ENCODE data around the gene DPP10.
"Not testable (repeated sequence)": the region's sequence is repeated elsewhere in the genome, so short reads cannot be mapped to it uniquely, and the experiment has no call there.

The DPP10 gene

DNA sequence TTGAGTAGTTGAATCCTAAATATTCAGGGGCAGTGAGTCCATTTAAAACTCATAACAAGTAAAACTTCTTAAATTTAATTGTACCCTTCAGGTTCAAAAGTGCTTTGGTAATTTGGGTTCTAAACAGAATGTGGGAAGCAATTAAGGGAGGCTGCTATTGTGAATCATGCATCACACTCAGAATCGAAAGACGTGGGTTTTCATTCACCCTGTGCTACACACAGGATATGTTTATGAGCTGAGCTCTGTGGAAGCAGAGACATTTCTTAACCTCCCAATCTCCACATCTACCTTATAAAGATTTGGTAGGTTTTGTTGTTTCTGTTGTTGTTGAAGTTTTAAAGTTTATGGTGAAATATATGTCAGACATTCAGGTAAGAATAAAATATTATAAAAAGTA is 633.4 kb downstream of the DPP10 start:
- Histone ChIP-seq H3K4me3 (ENCODE audit: low read depth, low read length) (no peak overlapping the region), H3K79me2 (no peaks in the 10 kb centered on the region), H3K36me3 (ENCODE audit: control insufficient read depth, insufficient read depth, low read length) (no peaks in the 10 kb centered on the region), H3K27me3 (ENCODE audit: control insufficient read depth, insufficient read depth, low read length) (no peaks in the 10 kb centered on the region), H3K27ac (no peak overlapping the region), H3K4me1 (no peaks in the 10 kb centered on the region), H3K9ac (no peak overlapping the region), H3K9me3 (ENCODE audit: control insufficient read depth, low read length) (no peaks in the 10 kb centered on the region), H2AFZ (no peak overlapping the region), H3K4me2 (ENCODE audit: low read length) (no peak overlapping the region)
- TF ChIP-seq, protein P1, sequence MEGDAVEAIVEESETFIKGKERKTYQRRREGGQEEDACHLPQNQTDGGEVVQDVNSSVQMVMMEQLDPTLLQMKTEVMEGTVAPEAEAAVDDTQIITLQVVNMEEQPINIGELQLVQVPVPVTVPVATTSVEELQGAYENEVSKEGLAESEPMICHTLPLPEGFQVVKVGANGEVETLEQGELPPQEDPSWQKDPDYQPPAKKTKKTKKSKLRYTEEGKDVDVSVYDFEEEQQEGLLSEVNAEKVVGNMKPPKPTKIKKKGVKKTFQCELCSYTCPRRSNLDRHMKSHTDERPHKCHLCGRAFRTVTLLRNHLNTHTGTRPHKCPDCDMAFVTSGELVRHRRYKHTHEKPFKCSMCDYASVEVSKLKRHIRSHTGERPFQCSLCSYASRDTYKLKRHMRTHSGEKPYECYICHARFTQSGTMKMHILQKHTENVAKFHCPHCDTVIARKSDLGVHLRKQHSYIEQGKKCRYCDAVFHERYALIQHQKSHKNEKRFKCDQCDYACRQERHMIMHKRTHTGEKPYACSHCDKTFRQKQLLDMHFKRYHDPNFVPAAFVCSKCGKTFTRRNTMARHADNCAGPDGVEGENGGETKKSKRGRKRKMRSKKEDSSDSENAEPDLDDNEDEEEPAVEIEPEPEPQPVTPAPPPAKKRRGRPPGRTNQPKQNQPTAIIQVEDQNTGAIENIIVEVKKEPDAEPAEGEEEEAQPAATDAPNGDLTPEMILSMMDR (IDR thresholded peaks at IDR 0.05), result no peak

DNA sequence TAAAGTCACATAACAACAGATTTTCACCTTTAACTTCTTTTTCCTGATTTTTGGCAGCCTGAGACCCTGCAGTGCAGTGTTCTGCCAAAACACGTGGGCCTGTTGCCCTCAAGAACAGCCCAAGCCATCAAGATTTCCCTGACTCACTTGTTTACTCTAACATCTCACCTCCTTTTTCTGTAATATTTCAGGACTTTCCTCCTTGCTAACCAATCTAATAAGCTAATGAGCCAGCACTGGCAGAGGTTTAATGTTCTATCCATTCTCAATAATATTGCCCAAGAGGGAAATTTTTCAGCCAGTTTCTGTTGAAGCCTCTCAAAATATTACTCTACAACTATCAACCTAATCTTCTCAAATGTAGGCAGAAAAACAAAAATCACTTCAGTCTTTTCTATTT is 635.2 kb downstream of the DPP10 start:
- H3K9ac ChIP-seq, result no peak overlapping the region

DNA sequence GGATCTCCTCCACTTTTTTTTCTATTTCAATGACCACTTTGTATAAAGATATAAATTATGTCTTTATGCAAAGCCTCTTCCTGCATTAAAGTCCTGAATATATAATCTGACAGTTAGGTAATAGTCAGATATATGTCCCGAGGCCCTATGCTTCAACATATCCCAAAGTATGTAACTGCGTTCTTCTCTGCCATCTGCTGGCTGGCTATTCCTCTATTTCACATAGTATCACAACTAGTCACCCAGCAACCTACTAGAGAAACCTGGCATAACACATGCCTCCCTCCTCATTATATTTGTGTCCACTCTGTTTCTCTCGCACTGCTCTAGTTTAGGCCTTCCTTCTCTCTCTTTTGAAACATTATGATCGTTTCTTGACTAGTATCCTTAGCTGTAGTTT is 640.8 kb downstream of the DPP10 start:
- TF ChIP-seq, protein P1 (IDR thresholded peaks at IDR 0.05), result no peak
- no peak overlapping the region for H3K4me3 ChIP-seq (ENCODE audit: low read depth, low read length)
- H3K9ac ChIP-seq, result no peak overlapping the region

More for the DNA sequence above, 635.2 kb downstream of the DPP10 start:
- H3K4me1 ChIP-seq, result no peaks in the 10 kb centered on the region
- H3K79me2 ChIP-seq, result no peaks in the 10 kb centered on the region
- no peak overlapping the region for H3K4me3 ChIP-seq (ENCODE audit: low read depth, low read length)
- H3K36me3 ChIP-seq (ENCODE audit: control insufficient read depth, insufficient read depth, low read length), result no peaks in the 10 kb centered on the region
- H3K4me2 ChIP-seq (ENCODE audit: low read length), result no peak overlapping the region
- no peak overlapping the region for H3K27ac ChIP-seq
- TF ChIP-seq, protein P1 (IDR thresholded peaks at IDR 0.05), result no peak
- no peak overlapping the region for H2AFZ ChIP-seq
- H3K27me3 ChIP-seq (ENCODE audit: control insufficient read depth, insufficient read depth, low read length), result no peaks in the 10 kb centered on the region
- H3K9me3 ChIP-seq (ENCODE audit: control insufficient read depth, low read length), result no peaks in the 10 kb centered on the region

DNA sequence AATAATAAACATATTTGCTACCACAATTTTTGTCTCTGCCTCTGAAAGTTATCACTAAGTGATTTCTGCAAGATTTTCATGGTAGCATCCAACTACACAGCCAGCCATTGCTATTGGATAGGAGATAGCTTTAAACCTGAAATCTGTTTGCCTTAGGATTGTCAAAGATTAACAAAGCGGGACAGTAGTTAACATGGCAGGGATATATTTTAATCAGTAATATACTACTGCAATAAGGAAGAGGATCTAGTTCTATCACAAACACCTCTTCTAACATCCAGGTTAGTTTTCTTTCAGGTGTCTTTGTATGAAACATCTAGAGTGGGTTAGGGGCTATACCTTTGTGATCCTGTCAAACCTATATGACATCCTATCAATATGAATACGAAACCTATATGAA is 641.3 kb downstream of the DPP10 start:
- Histone ChIP-seq H3K27ac (no peak overlapping the region), H3K4me3 (ENCODE audit: low read depth, low read length) (no peak overlapping the region), H3K4me2 (ENCODE audit: low read length) (no peak overlapping the region), H2AFZ (no peak overlapping the region), H3K9me3 (ENCODE audit: control insufficient read depth, low read length) (no peaks in the 10 kb centered on the region), H3K27me3 (ENCODE audit: control insufficient read depth, insufficient read depth, low read length) (no peaks in the 10 kb centered on the region), H3K36me3 (ENCODE audit: control insufficient read depth, insufficient read depth, low read length) (no peaks in the 10 kb centered on the region), H3K79me2 (no peaks in the 10 kb centered on the region), H3K9ac (no peak overlapping the region), H3K4me1 (no peaks in the 10 kb centered on the region)
- TF ChIP-seq, protein P1 (IDR thresholded peaks at IDR 0.05), result no peak

More for the DNA sequence above, 640.8 kb downstream of the DPP10 start:
- no peaks in the 10 kb centered on the region for H3K79me2 ChIP-seq
- no peaks in the 10 kb centered on the region for H3K27me3 ChIP-seq (ENCODE audit: control insufficient read depth, insufficient read depth, low read length)
- no peak overlapping the region for H3K27ac ChIP-seq
- no peaks in the 10 kb centered on the region for H3K36me3 ChIP-seq (ENCODE audit: control insufficient read depth, insufficient read depth, low read length)
- H3K4me2 ChIP-seq (ENCODE audit: low read length), result no peak overlapping the region
- no peak overlapping the region for H2AFZ ChIP-seq
- H3K9me3 ChIP-seq (ENCODE audit: control insufficient read depth, low read length), result no peaks in the 10 kb centered on the region
- no peaks in the 10 kb centered on the region for H3K4me1 ChIP-seq

DNA sequence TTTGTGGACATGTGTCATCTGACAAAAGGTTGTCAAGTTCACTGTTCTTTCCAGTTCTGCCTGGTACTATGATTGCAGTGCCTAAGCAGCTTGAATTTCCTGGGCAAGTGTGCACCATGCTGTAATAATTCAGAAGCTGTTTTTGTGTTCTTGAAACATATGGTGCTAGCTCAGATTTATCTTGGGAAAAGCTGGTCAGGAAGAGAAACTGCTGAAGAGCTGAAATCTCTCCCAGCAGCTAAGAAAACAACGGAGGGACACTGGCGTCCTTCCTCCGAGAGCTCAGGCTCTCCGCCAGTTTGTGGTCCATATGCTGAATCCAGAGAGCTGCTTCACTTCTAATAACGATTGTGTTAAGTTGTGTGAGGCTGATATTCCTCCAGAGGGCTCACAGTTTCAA is 642.0 kb downstream of the DPP10 start:
- Histone ChIP-seq H3K9me3 (ENCODE audit: control insufficient read depth, low read length) (no peaks in the 10 kb centered on the region), H3K4me1 (no peaks in the 10 kb centered on the region), H3K36me3 (ENCODE audit: control insufficient read depth, insufficient read depth, low read length) (no peaks in the 10 kb centered on the region), H3K27me3 (ENCODE audit: control insufficient read depth, insufficient read depth, low read length) (no peaks in the 10 kb centered on the region), H2AFZ (no peak overlapping the region), H3K9ac (no peak overlapping the region), H3K27ac (no peak overlapping the region), H3K4me2 (ENCODE audit: low read length) (no peak overlapping the region), H3K79me2 (no peaks in the 10 kb centered on the region), H3K4me3 (ENCODE audit: low read depth, low read length) (no peak overlapping the region)
- TF ChIP-seq, protein P1 (IDR thresholded peaks at IDR 0.05), result no peak

DNA sequence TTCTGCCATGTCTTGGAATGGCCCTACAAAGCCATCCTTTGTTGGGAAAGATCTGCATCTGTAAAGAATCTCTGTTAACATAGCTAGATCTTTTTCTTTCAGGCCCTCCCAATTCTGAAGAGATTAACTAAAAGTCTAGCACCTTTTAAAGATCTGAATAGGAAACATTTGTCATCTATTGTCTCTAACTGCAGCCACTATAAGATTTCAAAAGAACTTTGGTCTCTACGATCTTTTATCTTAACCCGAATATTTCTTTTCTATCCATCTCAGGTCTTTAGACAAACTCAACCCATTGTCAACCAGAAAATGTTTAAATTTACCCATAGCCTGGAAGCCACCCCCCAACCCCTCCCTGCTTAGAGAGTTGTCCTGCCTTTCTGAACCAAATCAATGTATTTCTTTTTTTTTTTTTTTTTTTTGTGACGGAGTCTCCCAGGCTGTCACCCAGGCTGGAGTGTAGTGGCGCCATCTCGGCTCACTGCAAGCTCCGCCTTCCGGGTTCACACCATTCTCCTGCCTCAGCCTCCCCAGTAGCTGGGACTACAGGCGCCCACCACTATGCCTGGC is 643.7 kb downstream of the DPP10 start:
- H3K79me2 ChIP-seq; H3K9me3 ChIP-seq (ENCODE audit: control insufficient read depth, low read length); H3K27ac ChIP-seq; H3K36me3 ChIP-seq (ENCODE audit: control insufficient read depth, insufficient read depth, low read length); H3K9ac ChIP-seq; H3K4me3 ChIP-seq (ENCODE audit: low read depth, low read length); H3K4me2 ChIP-seq (ENCODE audit: low read length); H3K27me3 ChIP-seq (ENCODE audit: control insufficient read depth, insufficient read depth, low read length); H3K4me1 ChIP-seq; H2AFZ ChIP-seq: not testable (repeated sequence)

Data from parathyroid adenoma (tissue), 2 donors.